GM19452 (cell line): ENCODE data around the gene RGS17.
"Not testable (repeated sequence)": the region's sequence is repeated elsewhere in the genome, so short reads cannot be mapped to it uniquely, and the experiment has no call there.

Source experiments
- ATAC-seq: cut with Tn5 transposase; IDR thresholded peaks from one replicate; pipeline ENCODE4 v1.9.1; 2021; ENCODE audit not compliant: unreplicated experiment

The RGS17 gene

DNA sequence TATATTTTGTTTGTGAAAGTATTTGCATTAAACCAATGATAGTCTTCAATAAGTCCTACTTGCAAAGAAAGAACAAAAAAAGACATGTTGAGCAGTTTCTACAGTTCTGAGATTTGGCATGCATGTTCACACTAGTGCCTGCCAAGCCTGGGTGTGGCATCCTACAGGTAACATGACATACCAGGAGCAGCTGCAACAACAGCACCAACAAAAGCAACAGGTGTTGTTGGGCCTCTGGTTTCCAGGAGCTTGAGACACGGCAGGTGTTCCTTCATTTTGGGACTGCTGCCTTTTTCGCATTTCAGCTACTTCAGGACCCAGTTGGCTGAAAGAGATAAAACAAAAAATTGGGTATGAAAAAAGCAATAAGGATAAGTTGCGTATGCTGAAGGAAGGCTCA is 87.4 kb downstream of the RGS17 start:
- no peak for ATAC-seq

DNA sequence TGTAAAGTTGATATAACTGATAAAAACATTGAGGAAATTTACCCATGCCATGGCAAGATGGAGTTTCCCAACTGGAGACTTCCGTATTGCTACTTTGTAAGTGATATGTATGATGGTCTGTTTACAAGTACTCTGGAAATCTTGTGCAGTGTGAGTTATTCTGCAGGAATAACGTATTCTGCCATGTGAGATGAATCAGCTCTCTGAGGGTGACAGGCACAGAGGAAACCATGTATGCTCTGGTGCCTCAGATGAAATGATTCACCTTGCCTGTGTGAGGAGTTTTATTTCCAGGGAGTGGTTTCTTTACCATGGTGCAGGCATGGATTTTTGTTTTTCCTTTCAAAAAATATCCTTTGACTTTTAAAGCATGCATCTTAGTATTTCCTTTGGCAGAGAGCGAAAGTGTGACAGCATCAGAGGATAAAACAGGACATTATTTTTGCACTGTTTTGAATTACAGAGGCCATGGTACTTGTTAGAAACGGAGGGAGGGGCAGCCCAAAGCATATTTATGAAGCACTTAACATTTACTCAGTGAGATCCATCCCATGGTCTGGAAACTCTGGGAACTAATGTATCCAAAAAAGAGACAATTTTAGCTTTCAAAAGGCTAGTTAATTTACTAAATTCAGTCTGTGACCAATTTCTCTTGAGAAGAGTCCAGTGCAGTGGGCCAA is 92.6 kb downstream of the RGS17 start:
- no peak for ATAC-seq

DNA sequence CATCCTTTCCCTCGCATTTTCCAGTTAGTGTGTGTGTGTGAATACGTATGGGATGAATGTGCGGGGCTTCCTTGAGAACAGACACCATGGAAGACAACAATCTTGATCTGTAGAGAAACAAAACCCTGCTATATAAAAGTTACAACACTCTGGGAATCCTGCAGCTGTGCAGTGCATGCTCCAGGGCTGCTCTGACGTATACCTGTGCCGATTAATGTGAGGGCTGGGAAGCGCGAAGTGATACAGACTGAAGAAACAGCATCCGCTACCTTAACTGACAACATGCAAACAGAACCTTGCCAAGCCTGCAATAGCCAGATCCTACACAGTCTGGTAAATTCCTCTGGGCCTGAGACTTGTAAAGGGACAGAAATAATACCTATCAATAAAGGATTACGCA is 96.9 kb downstream of the RGS17 start:
- no peak for ATAC-seq

DNA sequence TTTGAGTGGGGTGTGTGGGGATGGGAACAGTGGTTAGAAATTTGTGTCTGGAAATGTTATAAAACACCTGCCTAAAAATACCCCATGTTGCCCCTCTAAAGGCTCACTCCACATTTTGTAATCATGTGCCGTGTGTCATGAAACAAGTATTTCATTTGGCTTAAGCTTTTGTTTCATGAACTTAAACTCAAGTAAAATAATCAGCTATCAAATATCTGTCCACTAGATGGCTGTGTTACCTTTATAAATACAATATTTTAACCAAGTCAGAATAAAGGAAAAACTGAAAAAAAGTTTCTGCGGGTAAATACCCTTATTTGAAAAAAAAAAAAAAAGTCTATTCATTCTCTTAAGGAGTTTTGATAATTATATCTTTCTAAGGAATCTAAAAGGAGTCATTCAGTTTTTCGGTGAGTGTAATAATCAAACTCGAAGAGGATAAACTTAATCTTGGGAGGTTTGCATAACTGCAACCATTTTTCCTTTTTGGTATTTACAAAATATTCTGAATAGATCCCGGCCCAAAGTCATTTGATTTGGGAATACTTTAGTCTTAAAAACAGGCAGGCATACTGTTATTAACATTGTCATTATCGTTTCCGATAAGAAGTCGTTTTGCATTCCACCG is 98.7 kb downstream of the RGS17 start:
- ATAC-seq = no peak

DNA sequence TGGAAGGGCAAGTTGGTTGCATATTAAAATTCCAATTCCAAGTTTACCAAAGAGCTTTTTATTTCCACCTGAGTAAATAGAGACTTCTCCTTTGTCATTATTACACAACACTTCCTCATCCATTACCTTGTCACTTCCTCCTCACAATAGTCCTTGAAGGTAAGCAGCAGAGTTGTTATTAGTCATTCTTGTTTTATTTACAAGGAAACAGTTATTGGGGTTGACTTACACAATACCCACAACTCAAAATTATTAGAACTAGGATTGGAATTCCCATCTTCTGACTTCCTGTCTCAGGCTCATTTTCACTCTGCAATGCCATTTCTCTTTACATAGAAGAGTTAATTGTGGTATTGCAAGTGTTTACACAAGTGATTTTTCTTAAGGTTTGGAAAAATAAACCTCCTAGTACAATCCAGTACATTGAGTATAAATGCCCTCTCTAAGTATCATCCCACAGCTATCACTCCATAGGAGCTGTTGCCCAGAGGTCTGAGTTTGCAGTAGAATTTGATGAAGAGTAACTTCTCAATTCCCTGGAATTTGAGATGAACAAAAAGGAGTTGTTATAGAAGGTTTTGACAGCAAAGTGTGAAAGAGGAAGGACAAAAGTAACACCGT is 99.6 kb downstream of the RGS17 start:
- ATAC-seq = no peak

DNA sequence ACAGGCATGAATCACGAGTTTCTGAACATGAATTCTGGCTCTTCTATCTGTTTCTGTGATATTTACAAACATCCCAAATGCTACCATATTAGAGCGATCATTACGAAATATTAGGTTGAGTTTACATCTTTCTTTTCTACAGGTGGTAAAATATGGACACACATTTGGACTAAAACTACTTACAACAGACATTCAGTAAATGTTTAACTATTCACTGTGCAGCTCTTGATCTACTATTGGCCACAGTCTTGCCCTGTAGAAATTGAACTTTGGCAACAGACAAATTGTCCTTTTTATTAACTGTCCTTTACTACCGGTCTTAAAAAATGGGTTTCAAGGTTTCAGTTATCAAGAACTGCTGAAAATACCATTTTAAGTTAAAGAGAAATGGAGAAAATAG is 102.1 kb downstream of the RGS17 start:
- ATAC-seq = no peak

DNA sequence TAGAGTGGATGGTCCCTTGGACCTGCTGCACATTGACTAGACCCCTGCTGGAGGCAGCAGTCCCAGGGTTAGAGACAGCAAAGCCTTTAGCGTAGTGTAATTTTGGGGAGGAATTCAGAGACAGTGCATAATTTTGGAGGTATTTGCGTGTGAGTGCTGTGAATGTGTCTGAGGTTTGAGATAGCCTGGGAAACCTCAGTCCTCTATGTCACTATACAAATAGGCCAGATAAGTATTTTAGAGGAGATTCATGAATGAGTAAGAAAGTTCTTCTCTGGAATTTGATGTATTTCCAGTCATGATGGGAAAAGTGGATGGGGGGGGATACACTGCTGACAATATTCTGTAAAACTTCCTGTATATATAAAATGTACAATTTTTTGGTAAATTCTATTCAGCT is 102.8 kb downstream of the RGS17 start:
- no peak for ATAC-seq

DNA sequence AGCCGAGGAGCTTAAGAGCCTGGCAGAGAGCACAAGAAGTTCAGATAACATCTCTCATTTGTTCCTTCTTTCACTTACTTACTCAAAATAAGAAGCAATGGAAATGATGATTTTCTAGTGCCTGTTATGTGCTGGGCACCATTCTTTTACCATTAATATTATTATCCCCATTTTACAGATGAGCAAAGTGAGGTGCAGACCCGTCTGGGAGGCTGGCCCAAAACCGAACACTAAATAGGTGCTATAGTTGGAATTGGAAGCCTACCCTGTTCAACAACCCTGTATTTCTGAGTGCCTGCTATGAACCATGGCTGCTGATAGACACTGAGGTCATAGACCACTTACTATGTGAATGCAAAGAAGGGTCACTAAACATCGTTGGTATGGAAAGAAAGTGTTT is 103.6 kb downstream of the RGS17 start:
- ATAC-seq = no peak

DNA sequence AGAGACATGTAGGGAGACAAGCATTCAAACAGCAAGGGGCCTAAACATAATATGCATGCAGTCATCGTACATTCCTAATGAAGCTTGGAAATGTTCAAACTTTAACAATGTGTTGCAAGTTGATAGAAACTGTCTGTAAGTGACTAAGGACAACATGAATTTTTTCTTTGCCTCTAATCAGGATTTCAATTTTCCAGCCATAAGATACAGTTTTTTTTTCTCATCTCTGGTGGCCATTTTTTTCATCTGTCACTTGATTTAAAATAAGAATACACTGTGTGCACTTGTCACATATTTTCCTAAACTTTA is 106.4 kb downstream of the RGS17 start:
- peak; percentile 8 for ATAC-seq

DNA sequence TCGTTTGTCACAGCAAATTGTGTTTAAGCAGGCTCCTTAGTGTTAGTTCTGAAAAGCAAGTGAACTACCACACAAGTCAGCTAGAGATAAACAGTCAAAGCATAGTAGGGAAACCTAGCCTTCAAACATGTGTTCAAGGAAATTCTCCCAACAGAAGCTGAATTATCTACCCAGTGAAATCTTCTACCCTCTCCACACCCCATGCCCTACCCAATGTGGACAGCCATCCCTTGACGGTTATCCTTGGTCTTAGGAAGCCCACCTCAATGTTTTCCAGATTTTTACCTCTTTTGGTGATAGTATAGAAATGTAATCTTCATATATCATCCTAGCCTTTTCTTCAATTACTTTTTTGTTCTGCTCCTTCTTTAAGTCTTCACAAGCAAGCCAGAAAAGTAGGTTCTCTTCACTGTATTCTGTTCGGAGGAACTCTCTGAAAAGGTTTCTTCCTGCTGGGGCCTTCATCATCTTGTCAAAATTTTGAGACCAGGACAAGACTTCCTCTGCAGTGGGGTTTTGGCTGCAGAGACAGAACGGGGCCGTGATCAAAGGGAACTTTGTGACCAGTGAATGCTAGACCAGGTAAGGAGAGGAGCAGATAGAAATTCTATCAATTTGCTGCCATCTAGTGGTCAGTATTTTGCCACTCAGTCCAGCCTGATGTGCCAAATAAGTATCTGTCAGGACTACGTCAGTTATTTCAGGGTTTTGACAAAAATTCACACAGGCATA is 106.9 kb downstream of the RGS17 start:
- ATAC-seq = peak; percentile 99

DNA sequence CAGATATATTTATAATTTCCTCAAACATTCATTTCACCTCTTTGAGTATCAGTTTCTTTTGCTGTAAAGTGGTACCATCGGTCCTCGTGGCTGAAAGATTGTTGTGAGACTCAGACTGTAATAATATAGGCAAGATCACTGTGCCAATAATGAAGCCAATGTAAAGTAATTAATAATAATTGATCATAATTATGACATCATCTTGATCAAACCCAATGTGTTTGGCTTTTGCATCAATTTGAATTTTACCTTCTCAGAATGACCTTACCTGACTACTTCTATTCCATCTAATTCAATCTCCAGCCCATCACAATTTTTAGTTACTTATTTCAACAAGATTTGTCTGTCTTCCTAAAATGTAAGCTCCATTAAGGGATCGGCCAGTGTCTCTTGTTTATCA is 112.7 kb downstream of the RGS17 start:
- ATAC-seq = no peak

DNA sequence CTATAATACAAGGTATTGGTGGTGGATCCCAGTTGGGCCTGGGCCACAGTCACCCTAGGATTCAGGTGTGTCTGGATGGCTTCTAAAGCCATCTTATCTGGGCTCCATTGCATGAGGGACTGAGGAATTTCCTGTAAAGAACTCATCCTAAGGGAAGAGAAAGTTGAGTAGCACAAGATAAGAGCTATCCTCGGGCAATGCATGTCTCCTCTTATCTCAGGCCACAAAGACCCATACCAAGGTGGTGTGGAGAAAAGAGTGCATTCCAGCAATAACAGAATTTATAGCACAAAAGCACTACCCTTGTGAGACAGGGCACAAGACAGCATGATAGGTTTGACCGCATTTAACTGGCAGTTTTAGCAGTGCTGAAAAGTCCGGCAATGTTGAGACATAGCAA is 114.2 kb downstream of the RGS17 start:
- ATAC-seq = no peak

DNA sequence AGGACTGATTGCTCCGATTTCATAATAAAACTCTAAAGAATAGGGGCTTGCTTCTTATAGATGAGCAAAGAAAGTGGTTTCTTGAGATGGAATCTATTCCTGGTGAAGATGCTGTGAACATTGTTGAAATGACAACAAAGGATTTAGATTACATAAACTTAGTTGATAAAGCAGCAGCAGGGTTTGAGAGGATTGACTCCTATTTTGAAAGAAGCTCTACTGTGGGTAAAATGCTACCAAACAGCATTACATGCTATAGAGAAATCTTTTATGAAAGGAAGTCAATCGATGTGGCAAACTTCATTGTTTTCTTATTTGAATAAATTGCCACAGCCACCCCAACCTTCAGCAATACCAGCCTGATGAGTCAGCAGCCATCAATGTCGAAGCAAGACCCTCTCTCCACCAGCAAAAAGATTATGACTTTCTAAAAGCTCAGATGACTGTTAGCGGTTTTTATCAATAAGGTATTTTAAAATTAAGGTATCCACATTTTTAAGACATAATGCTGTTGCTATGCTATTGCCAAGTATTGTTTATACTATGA is 115.9 kb downstream of the RGS17 start:
- no peak for ATAC-seq

DNA sequence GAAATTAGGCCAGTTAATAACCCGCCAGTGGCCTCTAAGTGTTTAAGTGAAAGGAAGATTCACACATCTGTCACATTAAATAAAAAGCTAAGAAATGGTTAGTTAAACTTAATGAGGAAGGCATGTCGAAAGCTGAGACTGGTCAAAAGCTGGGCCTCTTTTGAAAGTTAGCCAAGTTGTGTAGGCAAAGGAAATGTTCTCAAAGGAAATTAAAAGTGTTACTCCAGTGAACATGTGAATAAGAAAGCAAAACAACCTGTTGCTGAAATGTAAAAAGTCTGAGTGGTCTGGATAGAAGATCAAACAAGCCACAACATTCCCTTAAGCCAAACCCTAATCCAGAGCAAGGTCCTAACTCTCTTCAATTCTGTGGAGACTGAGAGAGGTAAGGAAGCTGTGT is 117.6 kb downstream of the RGS17 start:
- ATAC-seq = no peak

DNA sequence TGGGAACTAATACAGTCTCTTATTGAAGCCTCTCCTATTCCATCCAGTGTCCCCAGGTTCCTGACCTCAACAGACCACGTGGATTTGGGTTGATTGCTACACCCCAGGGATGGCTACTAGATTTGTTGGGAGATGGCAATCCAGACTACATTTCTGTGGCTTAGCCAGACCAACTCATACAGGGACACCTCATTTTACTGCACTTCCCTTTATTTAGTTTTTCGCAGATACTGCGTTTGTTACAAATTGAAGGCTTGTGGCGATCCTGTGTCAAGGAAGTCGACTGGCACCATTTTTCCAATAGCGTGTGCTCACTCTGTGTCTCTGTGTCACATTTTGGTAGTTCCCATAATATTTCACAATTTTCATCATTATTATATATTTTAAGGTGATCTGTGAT is 118.2 kb downstream of the RGS17 start:
- ATAC-seq = no peak

DNA sequence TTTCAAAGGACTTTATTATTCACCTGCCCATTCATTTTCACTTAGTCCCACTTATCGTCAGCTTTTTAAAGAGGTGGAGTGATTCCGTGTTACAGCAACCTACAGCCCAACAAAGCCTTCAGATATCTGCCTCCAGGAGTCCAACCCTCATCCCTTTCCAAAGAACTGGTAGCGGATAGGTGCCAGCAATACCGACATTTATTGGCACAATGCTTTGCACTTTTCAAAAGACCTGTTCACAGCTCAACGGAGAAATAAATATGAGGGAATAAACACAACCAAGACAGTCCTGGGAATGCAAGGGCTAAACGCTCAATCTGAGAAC is 127.8 kb downstream of the RGS17 start:
- peak; percentile 3 for ATAC-seq

DNA sequence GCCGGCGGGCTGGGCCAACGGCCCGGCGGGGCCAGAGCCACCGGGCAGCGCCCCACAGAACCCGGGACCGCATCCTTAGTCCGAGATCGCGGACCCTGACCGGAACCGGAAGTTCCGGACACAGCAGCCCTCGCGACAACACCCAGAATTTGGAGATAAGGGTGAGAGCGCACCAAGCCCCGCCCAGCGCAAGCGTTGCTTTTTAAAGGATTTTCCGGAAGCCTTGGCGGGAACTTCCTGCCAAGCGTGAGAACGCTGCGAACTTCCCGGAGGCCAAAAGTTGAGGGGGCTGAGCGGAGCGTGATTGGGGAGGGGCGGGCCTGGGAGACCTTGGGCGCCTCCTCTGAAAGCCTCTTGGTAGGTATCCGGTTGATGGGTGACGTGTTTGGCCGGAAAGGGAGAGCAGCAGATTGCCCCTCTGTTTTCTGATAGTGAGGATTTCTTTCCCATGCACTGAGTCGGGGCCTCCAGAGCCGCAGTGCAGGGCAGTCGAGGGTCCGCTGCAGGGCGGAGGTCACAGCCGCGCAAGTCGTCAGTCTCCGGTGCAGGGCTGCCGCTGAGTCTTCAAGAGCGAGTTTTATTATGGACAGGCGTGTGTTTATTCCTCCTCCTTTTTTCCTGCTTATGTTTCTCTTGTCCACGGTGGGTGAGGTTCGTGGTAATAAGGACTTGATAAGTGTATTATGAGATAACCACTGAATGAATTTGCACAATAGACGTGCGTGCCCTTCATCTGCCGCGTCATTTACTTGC is 128.3 kb downstream of the RGS17 start, which contains the start of gene MTRF1L:
TSS of gene MTRF1L (minus strand) at position 97 of the 753 bp plus-strand sequence. CDS start at position 73, 24 bp downstream.
- ATAC-seq = peak; percentile 96

DNA sequence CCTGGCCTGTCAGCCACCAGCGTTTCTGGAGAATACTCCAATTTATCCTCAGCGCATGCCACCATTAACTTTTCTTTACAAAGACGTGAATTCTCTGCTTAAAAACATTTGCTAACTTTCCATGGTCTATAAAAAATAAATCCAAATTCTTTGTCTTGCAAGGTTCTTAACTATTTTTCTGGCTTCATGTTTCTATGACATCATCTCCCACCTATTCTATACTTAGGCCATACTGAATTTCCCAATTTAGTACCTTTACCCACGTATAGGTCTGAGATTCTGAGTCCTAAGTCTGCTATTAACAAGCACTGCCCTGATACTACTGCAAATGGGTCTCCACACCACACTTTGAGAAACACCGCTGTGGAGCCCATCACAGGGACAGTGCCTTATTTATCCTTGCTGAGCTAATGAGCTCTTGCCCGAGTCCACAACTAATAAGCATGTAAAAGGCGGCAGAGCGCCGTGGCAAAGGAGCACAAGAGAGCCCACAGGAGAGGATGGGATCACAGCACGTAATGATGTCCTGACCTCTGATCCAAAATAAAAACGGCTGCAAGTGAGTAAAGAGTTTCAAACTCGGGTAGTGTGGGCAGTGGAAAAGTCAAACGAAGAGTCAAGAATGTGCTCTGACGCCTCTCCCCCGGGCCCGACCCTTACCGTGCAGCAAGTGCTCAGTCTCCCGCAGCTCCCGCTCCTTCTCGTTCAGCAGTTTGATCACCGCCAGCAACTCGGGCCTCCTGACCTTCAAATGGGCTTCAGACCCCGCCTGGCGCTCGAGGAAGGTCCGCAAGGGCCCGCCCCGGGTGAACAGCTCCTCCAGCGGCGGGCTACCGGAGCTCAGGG is 129.1 kb downstream of the RGS17 start:
- ATAC-seq = peak; percentile 15

DNA sequence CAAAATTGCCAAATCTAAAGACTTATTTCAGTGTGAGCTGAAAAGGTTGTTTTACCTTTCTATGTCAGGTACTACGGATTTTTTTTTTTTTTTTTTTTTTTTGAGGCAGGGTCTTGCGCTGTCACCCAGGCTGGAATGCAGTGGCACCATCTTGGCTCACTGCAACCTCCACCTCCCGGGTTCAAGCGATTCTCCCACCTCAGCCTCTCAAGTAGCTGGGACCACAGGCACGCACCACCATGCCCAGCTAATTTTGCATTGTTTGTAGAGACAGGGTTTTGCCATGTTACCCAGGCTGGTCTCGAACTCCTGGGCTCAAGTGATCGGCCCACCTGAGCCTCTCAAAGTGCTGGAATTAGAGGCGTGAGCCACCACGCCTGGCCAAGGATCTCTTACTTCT is 130.3 kb downstream of the RGS17 start:
- not testable (repeated sequence) for ATAC-seq

DNA sequence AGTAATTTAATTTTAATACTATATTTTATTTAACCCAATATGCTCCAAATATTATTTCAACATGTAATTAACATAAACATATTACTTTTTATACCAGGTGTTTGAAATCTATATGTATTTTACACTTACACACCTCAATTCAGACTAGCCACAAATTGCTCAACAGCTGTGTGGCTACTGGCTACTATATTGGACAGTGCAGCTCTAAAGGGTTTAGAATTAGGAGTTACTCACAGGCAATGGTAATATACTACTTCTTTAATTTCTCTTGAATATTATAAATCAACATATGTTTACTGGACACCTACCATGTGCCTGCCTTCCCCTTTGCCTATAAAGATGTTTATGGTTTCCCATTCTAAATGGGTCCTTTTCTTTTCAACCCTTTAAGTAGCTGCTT is 130.8 kb downstream of the RGS17 start:
- ATAC-seq = no peak
